Skin of body (tissue), 2 donors: ENCODE results near the gene EIF4B. TPM values are rescaled to one million over a fixed set of nuclear protein-coding genes. Genes with fewer than 3 reads are reported as not detected.

Experiments
- DNase-seq: peaks from one replicate; lab custom pipeline; 2025; lab: John Stamatoyannopoulos, UW
- total RNA-seq: library from RNA; depleted of rRNA; stranded (reverse); fragments of >200 nt; gene quantifications from one replicate; pipeline ENCODE4 v1.2.3, GENCODE V29; 2014

EIF4B gene
- total RNA-seq, 1 donor from 2014 or later = 677 TPM

GRCh38 chr12:53069621-53070410, 63.6 kb downstream of the EIF4B start:
- DNase-seq = peak; percentile 40

DNA sequence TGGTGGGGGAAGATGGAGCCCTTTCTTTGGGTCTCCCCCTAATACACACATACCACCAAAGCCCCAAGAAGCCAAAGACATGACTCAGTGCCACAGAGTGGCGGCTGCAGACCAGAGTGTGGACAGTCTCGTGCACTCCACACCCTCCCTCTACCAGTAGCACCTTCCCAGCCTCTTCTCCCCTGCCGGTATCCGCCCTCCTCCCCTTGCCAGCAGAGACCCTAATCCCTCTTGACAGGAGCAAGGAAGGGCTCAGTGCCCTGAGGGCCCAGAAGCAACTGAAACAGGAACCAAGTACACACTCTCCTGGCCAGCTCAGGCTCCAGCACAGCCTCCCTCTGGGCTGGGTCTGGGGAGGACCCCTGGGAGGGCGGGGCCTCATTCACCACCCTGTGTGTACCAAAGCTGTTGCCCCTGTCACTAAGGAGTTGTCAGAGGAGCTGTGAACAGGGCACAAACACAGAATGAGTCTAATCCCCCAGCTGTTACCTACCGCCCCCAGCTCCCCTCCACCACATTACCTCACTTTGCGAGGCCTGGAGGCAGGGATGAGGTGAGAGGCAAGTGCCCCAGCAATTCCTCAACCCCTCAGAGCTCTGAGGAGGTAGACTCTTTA, 64.7 kb downstream of the EIF4B start:
- no peak for DNase-seq

- peak; percentile 82 for DNase-seq
Measured at GRCh38 chr12:53071591-53072551, 65.6 kb downstream of the EIF4B start.

GRCh38 chr12:53073881-53074280, 67.6 kb downstream of the EIF4B start:
- peak; percentile 39 for DNase-seq

GRCh38 chr12:53074283-53074998, 68.2 kb downstream of the EIF4B start:
- DNase-seq = no peak

DNA sequence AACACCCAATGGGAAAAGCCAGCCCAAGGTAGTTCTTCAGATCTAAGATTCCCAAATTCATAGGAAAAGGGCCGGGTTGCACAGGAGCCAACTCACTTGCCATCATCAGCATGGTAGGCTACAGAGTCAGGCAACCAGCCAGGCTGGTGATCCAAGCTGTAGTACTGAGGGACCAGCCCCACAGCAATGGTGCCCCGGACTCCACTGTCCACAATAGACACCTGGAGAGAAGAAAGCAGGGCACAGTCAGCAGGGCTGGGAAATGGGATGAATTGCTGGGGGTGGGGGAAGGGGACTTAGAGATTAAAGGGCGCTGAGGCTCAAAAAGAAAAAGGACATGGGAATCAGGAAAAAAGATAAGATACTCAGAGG, 68.7 kb downstream of the EIF4B start:
- DNase-seq = no peak

- DNase-seq = no peak
Measured at GRCh38 chr12:53076461-53076860, 70.2 kb downstream of the EIF4B start.

DNA sequence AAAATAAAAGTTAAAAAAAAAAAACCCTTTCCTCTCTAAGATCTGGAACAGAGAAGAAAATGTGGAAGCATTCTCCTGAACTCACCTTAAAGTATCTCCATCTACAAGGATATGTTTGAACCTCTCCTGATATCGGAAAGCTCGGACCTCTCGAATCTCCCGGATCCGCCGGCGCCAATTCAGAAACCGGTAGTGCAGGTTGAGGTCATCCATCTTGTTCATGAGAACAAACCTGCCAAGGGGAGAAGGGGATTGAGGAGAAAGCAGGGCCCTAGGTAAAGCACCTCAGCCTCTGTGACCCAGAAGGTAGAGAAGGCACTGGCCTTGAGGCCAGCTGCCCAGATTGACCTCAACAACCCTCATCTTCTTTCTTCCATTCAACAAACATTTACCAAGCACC, 70.8 kb downstream of the EIF4B start:
- no peak for DNase-seq

DNA sequence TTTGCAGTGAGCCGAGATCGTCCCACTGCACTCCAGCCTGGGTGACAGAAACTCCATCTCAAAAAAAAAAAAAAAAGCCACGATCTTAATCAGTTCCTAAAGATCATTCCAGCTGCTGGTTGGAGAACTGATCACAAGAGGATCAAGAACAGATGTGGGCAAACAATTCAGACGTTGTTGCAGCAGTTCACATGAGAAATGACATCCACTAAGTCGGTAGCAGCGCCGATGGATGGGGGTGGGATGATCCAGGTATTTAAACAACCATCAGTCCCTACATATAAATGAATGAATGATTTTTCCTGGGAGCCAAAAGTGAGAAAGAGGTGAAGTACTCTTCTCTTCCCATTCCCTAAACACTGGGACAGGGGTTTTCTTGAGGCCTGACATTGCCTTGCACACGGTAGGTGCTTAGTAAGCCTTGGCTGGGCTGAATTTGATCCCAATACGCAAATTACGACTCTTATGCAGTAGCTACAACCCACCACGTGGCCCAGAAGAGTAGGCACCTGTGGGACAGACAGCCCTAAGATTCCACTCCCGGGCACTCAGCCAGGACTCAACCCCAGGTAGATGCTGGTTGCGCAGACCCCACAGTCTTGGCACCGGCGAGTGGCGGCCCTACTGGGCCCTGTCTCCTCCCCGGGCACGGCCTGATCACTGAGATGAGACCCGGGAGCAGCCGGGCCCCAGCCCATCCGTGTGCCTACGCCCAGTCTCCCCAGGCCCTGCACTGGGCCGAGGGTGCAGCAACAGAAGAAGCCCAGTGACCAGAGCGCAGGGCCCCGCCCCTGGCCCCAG, 72.4 kb downstream of the EIF4B start:
- DNase-seq = no peak

- DNase-seq = peak; percentile 97
Measured at GRCh38 chr12:53079226-53080117, 73.2 kb downstream of the EIF4B start, which contains the start of gene SPRYD3. Gene SPRYD3 (minus strand): TSS chr12:53079390. CDS start chr12:53079333, 57 bp downstream.

GRCh38 chr12:53082637-53083175, 76.5 kb downstream of the EIF4B start:
- DNase-seq = no peak

- DNase-seq = no peak
Measured at GRCh38 chr12:53086361-53086760, 80.1 kb downstream of the EIF4B start.

DNA sequence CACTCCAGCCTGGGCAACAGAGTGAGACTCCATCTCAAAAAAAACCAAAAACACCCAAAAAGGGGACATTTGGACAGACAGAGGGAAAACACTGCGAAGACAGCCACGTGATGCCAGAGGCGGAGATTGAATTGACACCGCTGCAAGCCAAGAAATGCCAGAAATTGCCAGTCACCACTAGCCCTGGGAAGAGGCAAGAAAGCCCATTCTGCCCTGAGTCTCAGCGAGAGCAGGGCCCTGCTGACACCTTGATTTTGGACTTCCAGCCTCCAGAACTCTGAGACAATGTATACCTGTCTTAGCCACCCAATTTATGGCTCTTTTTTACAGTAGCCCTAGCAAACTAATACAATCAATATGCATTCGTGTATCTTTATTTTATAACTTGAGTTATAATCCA, 83.8 kb downstream of the EIF4B start:
- DNase-seq = no peak

- DNase-seq = no peak
Measured at GRCh38 chr12:53090554-53090953, 84.3 kb downstream of the EIF4B start.

DNA sequence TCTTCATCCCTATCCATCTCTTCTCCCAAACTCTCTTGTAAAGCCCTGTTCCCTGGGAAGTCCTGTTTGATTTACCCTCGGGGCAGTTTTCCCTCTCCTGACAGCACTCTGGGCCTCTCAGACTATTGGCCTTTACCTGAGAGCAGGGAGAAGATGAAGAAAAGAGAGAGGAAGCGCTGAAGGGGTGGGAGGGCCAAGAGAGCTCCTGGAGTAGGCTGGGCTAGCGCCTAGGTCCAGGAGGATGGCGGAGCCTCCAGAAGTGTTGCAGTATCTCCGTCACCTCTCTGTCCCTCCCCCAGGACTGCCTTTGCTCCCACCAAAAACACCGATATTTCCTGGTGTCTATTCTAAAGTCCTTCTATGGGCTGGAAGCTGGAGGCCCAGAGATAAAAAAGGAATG, 85.5 kb downstream of the EIF4B start:
- no peak for DNase-seq
